GM23338 (cell line): ENCODE data around the gene FTMT.
"Not testable (repeated sequence)": the region's sequence is repeated elsewhere in the genome, so short reads cannot be mapped to it uniquely, and the experiment has no call there.

Experiments
- CTCF ChIP-seq, 2 experiments: fragments of 200-600 bp in 1 of 2; sonication (generic) in 1 of 2; conservative IDR thresholded peaks; 2 replicates each; pipeline versions ENCODE4 v1.5.1 to v1.6.1; 2016 to 2017; ENCODE audit warnings: antibody characterized with exemption in 2 of 2, low read depth in 2 of 2, mild to moderate bottlenecking in 2 of 2, moderate library complexity in 1 of 2
- EZH2 ChIP-seq: fragments of 200-600 bp; sonication (generic); IDR thresholded peaks from one replicate; pipeline ENCODE4 v1.8.0; 2017; ENCODE audit warnings: antibody characterized with exemption, mild to moderate bottlenecking, low read depth; ENCODE audit not compliant: unreplicated experiment
- EZH2phosphoT487 ChIP-seq: fragments of 200-600 bp; sonication (generic); IDR thresholded peaks from one replicate; pipeline ENCODE4 v1.8.1; 2018; ENCODE audit warnings: antibody characterized with exemption; ENCODE audit not compliant: unreplicated experiment
- POLR2AphosphoS5 ChIP-seq: IDR thresholded peaks from 2 replicates; pipeline ENCODE4 v1.6.1; 2016; ENCODE audit warnings: antibody characterized with exemption, low read depth
- REST ChIP-seq: IDR thresholded peaks from one replicate; pipeline ENCODE4 v1.6.1; 2018; ENCODE audit warnings: antibody characterized with exemption; ENCODE audit not compliant: unreplicated experiment
- STAT1 ChIP-seq: IDR thresholded peaks from one replicate; pipeline ENCODE4 v1.6.1; 2016; ENCODE audit warnings: antibody characterized with exemption; ENCODE audit not compliant: unreplicated experiment
- ZNF331 ChIP-seq: fragments of 250-450 bp; sonication (Bioruptor Pico); IDR thresholded peaks from 2 replicates; pipeline ENCODE4 v1.5.0; 2020; ENCODE audit warnings: low read depth, mild to moderate bottlenecking, moderate library complexity

GRCh38 chr5:121805251-121805650 lies 46.4 kb upstream of the FTMT start:
- TF ChIP-seq REST; POLR2AphosphoS5; CTCF (conservative IDR thresholded peaks at IDR 0.05; ENCODE audit: low read depth in 2 of 2); EZH2; STAT1; EZH2phosphoT487; ZNF331 (CRISPR knock-in tag): not testable (repeated sequence)
